H9 (cell line): ENCODE data around the gene HNRNPU. TPM values are rescaled to one million over a fixed set of nuclear protein-coding genes. Genes with fewer than 3 reads are reported as not detected.

ENCODE experiments used
- DNase-seq: peaks from one replicate; pipeline ENCODE4 v3.0.0-alpha.2; 2017
- H2AFZ ChIP-seq: one replicate; pipeline ENCODE4 v1.6.1; 2013; ENCODE audit warnings: mild to moderate bottlenecking, low read length, control low read depth, moderate library complexity
- H2AK5ac ChIP-seq: 2 replicates; pipeline ENCODE4 v1.6.1; 2013; ENCODE audit warnings: low read length, control low read depth, mixed read lengths; ENCODE audit not compliant: insufficient read length
- H2BK120ac ChIP-seq: one replicate; pipeline ENCODE4 v1.6.1; 2013; ENCODE audit warnings: low read depth, mild to moderate bottlenecking, low read length, control low read depth, inconsistent platforms; ENCODE audit not compliant: poor library complexity, severe bottlenecking
- H2BK12ac ChIP-seq: 2 replicates; pipeline ENCODE4 v1.6.1; 2013; ENCODE audit warnings: low read length, control low read depth, mixed read lengths, low read depth; ENCODE audit not compliant: insufficient read length
- H2BK15ac ChIP-seq: 2 replicates; pipeline ENCODE4 v1.6.1; 2013; ENCODE audit warnings: low read depth, low read length, control low read depth
- H2BK20ac ChIP-seq: one replicate; pipeline ENCODE4 v1.6.1; 2013; ENCODE audit warnings: low read depth, mild to moderate bottlenecking, low read length, control low read depth, inconsistent platforms; ENCODE audit not compliant: poor library complexity, severe bottlenecking
- H2BK5ac ChIP-seq: 2 replicates; pipeline ENCODE4 v1.6.1; 2013; ENCODE audit warnings: low read length, control low read depth, mixed read lengths; ENCODE audit not compliant: insufficient read length
- H3K14ac ChIP-seq: 2 replicates; pipeline ENCODE4 v1.6.1; 2013; ENCODE audit warnings: low read length, control low read depth; ENCODE audit not compliant: insufficient read depth
- H3K18ac ChIP-seq: 2 replicates; pipeline ENCODE4 v1.6.1; 2013; ENCODE audit warnings: low read depth, mild to moderate bottlenecking, mixed read lengths, low read length, control low read depth; ENCODE audit not compliant: insufficient read length
- H3K23ac ChIP-seq: 2 replicates; pipeline ENCODE4 v1.6.1; 2013; ENCODE audit warnings: low read length, control low read depth, mixed read lengths, low read depth; ENCODE audit not compliant: insufficient read length
- H3K23me2 ChIP-seq: 2 replicates; pipeline ENCODE4 v1.6.1; 2013; ENCODE audit warnings: low read depth, mild to moderate bottlenecking, mixed read lengths, low read length, control low read depth; ENCODE audit not compliant: insufficient read length, poor library complexity, severe bottlenecking
- H3K27ac ChIP-seq: 2 replicates; pipeline ENCODE4 v1.5.1; 2013; ENCODE audit warnings: low read length, control low read depth, mixed read lengths, low read depth; ENCODE audit not compliant: insufficient read length
- H3K27me3 ChIP-seq: 2 replicates; pipeline ENCODE4 v1.6.1; 2013; ENCODE audit warnings: low read length, control low read depth, inconsistent platforms; ENCODE audit not compliant: insufficient read depth
- H3K4ac ChIP-seq: 2 replicates; pipeline ENCODE4 v1.6.1; 2013; ENCODE audit warnings: low read depth, mild to moderate bottlenecking, control low read depth, inconsistent platforms, low read length, moderate library complexity
- H3K4me1 ChIP-seq: 2 replicates; pipeline ENCODE4 v1.6.1; 2013; ENCODE audit warnings: low read length, control low read depth, inconsistent platforms; ENCODE audit not compliant: insufficient read depth
- H3K4me2 ChIP-seq: 2 replicates; pipeline ENCODE4 v1.6.1; 2013; ENCODE audit warnings: low read length, control low read depth, mixed read lengths; ENCODE audit not compliant: insufficient read length, insufficient read depth
- H3K56ac ChIP-seq: 2 replicates; pipeline ENCODE4 v1.6.1; 2013; ENCODE audit warnings: low read depth, mild to moderate bottlenecking, mixed read lengths, low read length, control low read depth; ENCODE audit not compliant: insufficient read length
- H3K79me1 ChIP-seq: 2 replicates; pipeline ENCODE4 v1.6.1; 2013; ENCODE audit warnings: low read depth, mild to moderate bottlenecking, moderate library complexity, low read length, control low read depth, inconsistent platforms; ENCODE audit not compliant: insufficient read depth, poor library complexity, severe bottlenecking
- H3K79me2 ChIP-seq: 2 replicates; pipeline ENCODE4 v1.6.1; 2013; ENCODE audit warnings: low read length, control low read depth, inconsistent platforms; ENCODE audit not compliant: insufficient read depth
- H3K9ac ChIP-seq: 2 replicates; pipeline ENCODE4 v1.6.1; 2013; ENCODE audit warnings: low read length, control low read depth, mixed read lengths; ENCODE audit not compliant: insufficient read length; ENCODE audit errors: extremely low read depth
- H3K9me3 ChIP-seq: one replicate; pipeline ENCODE4 v1.6.1; 2013; ENCODE audit warnings: low read depth, low read length, inconsistent platforms; ENCODE audit not compliant: control insufficient read depth
- H3T11ph ChIP-seq: one replicate; pipeline ENCODE4 v1.6.1; 2013; ENCODE audit warnings: mild to moderate bottlenecking, low read length, control low read depth, inconsistent platforms
- H4K20me1 ChIP-seq: one replicate; pipeline ENCODE4 v1.6.1; 2013; ENCODE audit not compliant: control insufficient read depth, insufficient read length, insufficient read depth
- H4K5ac ChIP-seq: 2 replicates; pipeline ENCODE4 v1.6.1; 2013; ENCODE audit warnings: low read depth, mild to moderate bottlenecking, mixed read lengths, low read length, control low read depth; ENCODE audit not compliant: insufficient read length
- H4K8ac ChIP-seq: replicated peaks from 2 replicates; pipeline ENCODE4 v1.6.1; 2013; ENCODE audit warnings: low read length, control low read depth, mixed read lengths, low read depth; ENCODE audit not compliant: insufficient read length
- H4K91ac ChIP-seq: 2 replicates; pipeline ENCODE4 v1.6.1; 2013; ENCODE audit warnings: low read depth, mild to moderate bottlenecking, moderate library complexity, mixed read lengths, low read length, control low read depth; ENCODE audit not compliant: insufficient read length
- H3K27ac Mint-ChIP-seq, 3 experiments: 2 replicates in 2 of 3; 3 replicates in 1 of 3; pipeline ENCODE4 v1.8.0; 2020 to 2021; ENCODE audit warnings: mixed read lengths in 3 of 3, mild to moderate bottlenecking in 1 of 3, moderate library complexity in 1 of 3
- H3K27me3 Mint-ChIP-seq: 2 replicates; pipeline ENCODE4 v1.8.0; 2021; ENCODE audit warnings: low read depth, mild to moderate bottlenecking, moderate library complexity, mixed read lengths
- H3K36me3 Mint-ChIP-seq, 3 experiments: 2 replicates in 2 of 3; 3 replicates in 1 of 3; pipeline ENCODE4 v1.8.0; 2020 to 2021; ENCODE audit warnings: low read depth in 3 of 3, mixed read lengths in 3 of 3; ENCODE audit not compliant: insufficient read depth in 1 of 3
- H3K4me1 Mint-ChIP-seq, 2 experiments: 2 replicates each; pipeline ENCODE4 v1.8.0; 2020; ENCODE audit warnings: mixed read lengths in 2 of 2
- H3K4me3 Mint-ChIP-seq, 2 experiments: 2 replicates in 1 of 2; 3 replicates in 1 of 2; pipeline ENCODE4 v1.8.0; 2020 to 2021; ENCODE audit warnings: mild to moderate bottlenecking in 2 of 2, mixed read lengths in 2 of 2, moderate library complexity in 1 of 2
- H3K9me3 Mint-ChIP-seq, 2 experiments: 2 replicates in 1 of 2; 3 replicates in 1 of 2; pipeline ENCODE4 v1.8.0; 2020; ENCODE audit warnings: mild to moderate bottlenecking in 2 of 2, mixed read lengths in 2 of 2, moderate library complexity in 1 of 2
- WGBS: extraction: QIAGEN DNeasy Blood & Tissue Kit; methylation state at CpG from one replicate; pipeline ENCODE4 v1.1.7; 2013; ENCODE audit warnings: missing lambda C conversion rate, low lambda C conversion rate, mixed read lengths; ENCODE audit not compliant: insufficient read length; ENCODE audit errors: extremely low coverage; 5-methylcytosine and 5-hydroxymethylcytosine counted together
- total RNA-seq: library from RNA; stranded (reverse); gene quantifications from 2 replicates; pipeline ENCODE4 v1.2.1, GENCODE V29; 2021
- TF ChIP-seq, protein P1 (sequence below): fragments of 200-600 bp; sonication (generic); conservative IDR thresholded peaks from 3 replicates; pipeline ENCODE4 v1.8.0; 2021; ENCODE audit warnings: antibody characterized with exemption, mild to moderate bottlenecking

The HNRNPU gene
- total RNA-seq, 1 experiment from 2014 or later, result 657 TPM

DNA sequence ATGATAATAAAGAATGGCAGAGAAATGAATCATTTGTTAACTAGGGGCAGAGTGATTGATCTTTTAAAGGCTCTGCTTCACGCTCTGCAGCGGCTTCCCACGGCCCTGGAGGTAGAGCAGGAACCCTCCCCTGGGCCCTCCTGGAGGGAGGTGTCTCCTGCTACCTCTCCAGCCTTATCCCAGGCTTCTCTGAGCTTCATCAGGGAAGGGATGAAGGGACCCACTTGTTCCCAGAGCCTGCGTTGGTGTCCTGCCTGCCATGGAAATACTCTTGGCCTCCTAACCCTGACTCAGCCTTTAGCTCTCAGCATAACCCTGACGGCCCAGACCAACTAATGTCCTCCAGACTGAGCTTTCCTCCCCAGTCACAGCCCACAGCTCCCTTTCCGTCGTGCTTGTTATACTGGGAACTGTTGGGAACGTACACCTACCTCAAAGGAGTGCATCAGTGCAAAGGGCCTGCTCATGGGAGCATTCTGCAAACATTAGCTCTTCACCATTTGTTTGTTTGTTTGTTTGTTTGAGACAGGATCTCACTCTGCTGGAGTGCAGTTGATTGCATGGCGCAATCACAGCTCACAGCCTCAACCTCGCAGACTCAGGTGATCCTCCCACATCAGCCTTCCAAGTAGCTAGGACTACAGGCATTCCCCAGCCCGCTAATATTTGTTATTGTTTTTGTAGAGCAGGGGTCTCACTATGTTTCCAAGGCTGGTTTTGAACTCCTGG, 17.4 kb upstream of the HNRNPU start:
- H2BK15ac ChIP-seq, result no peak overlapping the region
- H2BK12ac ChIP-seq, result no peak overlapping the region
- Mint-ChIP-seq H3K36me3 (no peaks in the 10 kb centered on the region), H3K27ac (peak overlapping the region in 2 of 3 experiments; percentile 25 to 73; a peak in 5 of 7 replicates), H3K27me3 (no peaks in the 10 kb centered on the region), H3K9me3 (no peaks in the 10 kb centered on the region), H3K4me3 (no peak overlapping the region), H3K4me1 (peaks cover 12 to 15% of the 10 kb centered on the region in 2 experiments)
- H4K91ac ChIP-seq, result no peak overlapping the region
- no peak overlapping the region for H2AK5ac ChIP-seq
- no peak overlapping the region for H4K5ac ChIP-seq
- H4K20me1 ChIP-seq, result no peaks in the 10 kb centered on the region
- H3T11ph ChIP-seq, result no peak overlapping the region
- no peak overlapping the region for H3K27ac ChIP-seq
- no peak overlapping the region for H4K8ac ChIP-seq
- DNase-seq, result peak; percentile 34
- H2BK120ac ChIP-seq, result no peak overlapping the region
- no peak overlapping the region for H3K9ac ChIP-seq
- H3K56ac ChIP-seq, result no peak overlapping the region
- H3K4me2 ChIP-seq, result no peak overlapping the region
- H3K27me3 ChIP-seq, result no peaks in the 10 kb centered on the region
- no peaks in the 10 kb centered on the region for H3K79me1 ChIP-seq
- no CpG with 5 or more reads among the region's 11 CpGs for WGBS
- no peak overlapping the region for H3K18ac ChIP-seq
- H3K4me1 ChIP-seq, result no peaks in the 10 kb centered on the region
- H3K4ac ChIP-seq, result no peak overlapping the region
- no peaks in the 10 kb centered on the region for H3K79me2 ChIP-seq
- no peak overlapping the region for H3K14ac ChIP-seq
- H2BK20ac ChIP-seq, result no peak overlapping the region
- no peak overlapping the region for H2AFZ ChIP-seq
- TF ChIP-seq, protein P1, sequence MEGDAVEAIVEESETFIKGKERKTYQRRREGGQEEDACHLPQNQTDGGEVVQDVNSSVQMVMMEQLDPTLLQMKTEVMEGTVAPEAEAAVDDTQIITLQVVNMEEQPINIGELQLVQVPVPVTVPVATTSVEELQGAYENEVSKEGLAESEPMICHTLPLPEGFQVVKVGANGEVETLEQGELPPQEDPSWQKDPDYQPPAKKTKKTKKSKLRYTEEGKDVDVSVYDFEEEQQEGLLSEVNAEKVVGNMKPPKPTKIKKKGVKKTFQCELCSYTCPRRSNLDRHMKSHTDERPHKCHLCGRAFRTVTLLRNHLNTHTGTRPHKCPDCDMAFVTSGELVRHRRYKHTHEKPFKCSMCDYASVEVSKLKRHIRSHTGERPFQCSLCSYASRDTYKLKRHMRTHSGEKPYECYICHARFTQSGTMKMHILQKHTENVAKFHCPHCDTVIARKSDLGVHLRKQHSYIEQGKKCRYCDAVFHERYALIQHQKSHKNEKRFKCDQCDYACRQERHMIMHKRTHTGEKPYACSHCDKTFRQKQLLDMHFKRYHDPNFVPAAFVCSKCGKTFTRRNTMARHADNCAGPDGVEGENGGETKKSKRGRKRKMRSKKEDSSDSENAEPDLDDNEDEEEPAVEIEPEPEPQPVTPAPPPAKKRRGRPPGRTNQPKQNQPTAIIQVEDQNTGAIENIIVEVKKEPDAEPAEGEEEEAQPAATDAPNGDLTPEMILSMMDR, result no peak
- no peak overlapping the region for H2BK5ac ChIP-seq
- H3K9me3 ChIP-seq, result no peaks in the 10 kb centered on the region
- no peak overlapping the region for H3K23ac ChIP-seq
- no peaks in the 10 kb centered on the region for H3K23me2 ChIP-seq
